H9 (cell line): ENCODE data around the gene HOXA4. TPM values are rescaled to one million over a fixed set of nuclear protein-coding genes. Genes with fewer than 3 reads are reported as not detected.

Experiments used
- DNase-seq: peaks from one replicate; pipeline ENCODE4 v3.0.0-alpha.2; 2017
- H2AFZ ChIP-seq: one replicate; pipeline ENCODE4 v1.6.1; 2013; ENCODE audit warnings: mild to moderate bottlenecking, low read length, control low read depth, moderate library complexity
- H2AK5ac ChIP-seq: 2 replicates; pipeline ENCODE4 v1.6.1; 2013; ENCODE audit warnings: low read length, control low read depth, mixed read lengths; ENCODE audit not compliant: insufficient read length
- H2BK120ac ChIP-seq: one replicate; pipeline ENCODE4 v1.6.1; 2013; ENCODE audit warnings: low read depth, mild to moderate bottlenecking, low read length, control low read depth, inconsistent platforms; ENCODE audit not compliant: poor library complexity, severe bottlenecking
- H2BK12ac ChIP-seq: 2 replicates; pipeline ENCODE4 v1.6.1; 2013; ENCODE audit warnings: low read length, control low read depth, mixed read lengths, low read depth; ENCODE audit not compliant: insufficient read length
- H2BK15ac ChIP-seq: 2 replicates; pipeline ENCODE4 v1.6.1; 2013; ENCODE audit warnings: low read depth, low read length, control low read depth
- H2BK20ac ChIP-seq: one replicate; pipeline ENCODE4 v1.6.1; 2013; ENCODE audit warnings: low read depth, mild to moderate bottlenecking, low read length, control low read depth, inconsistent platforms; ENCODE audit not compliant: poor library complexity, severe bottlenecking
- H2BK5ac ChIP-seq: 2 replicates; pipeline ENCODE4 v1.6.1; 2013; ENCODE audit warnings: low read length, control low read depth, mixed read lengths; ENCODE audit not compliant: insufficient read length
- H3K14ac ChIP-seq: 2 replicates; pipeline ENCODE4 v1.6.1; 2013; ENCODE audit warnings: low read length, control low read depth; ENCODE audit not compliant: insufficient read depth
- H3K18ac ChIP-seq: 2 replicates; pipeline ENCODE4 v1.6.1; 2013; ENCODE audit warnings: low read depth, mild to moderate bottlenecking, mixed read lengths, low read length, control low read depth; ENCODE audit not compliant: insufficient read length
- H3K23ac ChIP-seq: 2 replicates; pipeline ENCODE4 v1.6.1; 2013; ENCODE audit warnings: low read length, control low read depth, mixed read lengths, low read depth; ENCODE audit not compliant: insufficient read length
- H3K23me2 ChIP-seq: 2 replicates; pipeline ENCODE4 v1.6.1; 2013; ENCODE audit warnings: low read depth, mild to moderate bottlenecking, mixed read lengths, low read length, control low read depth; ENCODE audit not compliant: insufficient read length, poor library complexity, severe bottlenecking
- H3K27ac ChIP-seq: 2 replicates; pipeline ENCODE4 v1.5.1; 2013; ENCODE audit warnings: low read length, control low read depth, mixed read lengths, low read depth; ENCODE audit not compliant: insufficient read length
- H3K27me3 ChIP-seq: 2 replicates; pipeline ENCODE4 v1.6.1; 2013; ENCODE audit warnings: low read length, control low read depth, inconsistent platforms; ENCODE audit not compliant: insufficient read depth
- H3K4ac ChIP-seq: 2 replicates; pipeline ENCODE4 v1.6.1; 2013; ENCODE audit warnings: low read depth, mild to moderate bottlenecking, control low read depth, inconsistent platforms, low read length, moderate library complexity
- H3K4me1 ChIP-seq: 2 replicates; pipeline ENCODE4 v1.6.1; 2013; ENCODE audit warnings: low read length, control low read depth, inconsistent platforms; ENCODE audit not compliant: insufficient read depth
- H3K4me2 ChIP-seq: 2 replicates; pipeline ENCODE4 v1.6.1; 2013; ENCODE audit warnings: low read length, control low read depth, mixed read lengths; ENCODE audit not compliant: insufficient read length, insufficient read depth
- H3K56ac ChIP-seq: 2 replicates; pipeline ENCODE4 v1.6.1; 2013; ENCODE audit warnings: low read depth, mild to moderate bottlenecking, mixed read lengths, low read length, control low read depth; ENCODE audit not compliant: insufficient read length
- H3K79me1 ChIP-seq: 2 replicates; pipeline ENCODE4 v1.6.1; 2013; ENCODE audit warnings: low read depth, mild to moderate bottlenecking, moderate library complexity, low read length, control low read depth, inconsistent platforms; ENCODE audit not compliant: insufficient read depth, poor library complexity, severe bottlenecking
- H3K79me2 ChIP-seq: 2 replicates; pipeline ENCODE4 v1.6.1; 2013; ENCODE audit warnings: low read length, control low read depth, inconsistent platforms; ENCODE audit not compliant: insufficient read depth
- H3K9ac ChIP-seq: 2 replicates; pipeline ENCODE4 v1.6.1; 2013; ENCODE audit warnings: low read length, control low read depth, mixed read lengths; ENCODE audit not compliant: insufficient read length; ENCODE audit errors: extremely low read depth
- H3K9me3 ChIP-seq: one replicate; pipeline ENCODE4 v1.6.1; 2013; ENCODE audit warnings: low read depth, low read length, inconsistent platforms; ENCODE audit not compliant: control insufficient read depth
- H3T11ph ChIP-seq: one replicate; pipeline ENCODE4 v1.6.1; 2013; ENCODE audit warnings: mild to moderate bottlenecking, low read length, control low read depth, inconsistent platforms
- H4K20me1 ChIP-seq: one replicate; pipeline ENCODE4 v1.6.1; 2013; ENCODE audit not compliant: control insufficient read depth, insufficient read length, insufficient read depth
- H4K5ac ChIP-seq: 2 replicates; pipeline ENCODE4 v1.6.1; 2013; ENCODE audit warnings: low read depth, mild to moderate bottlenecking, mixed read lengths, low read length, control low read depth; ENCODE audit not compliant: insufficient read length
- H4K8ac ChIP-seq: replicated peaks from 2 replicates; pipeline ENCODE4 v1.6.1; 2013; ENCODE audit warnings: low read length, control low read depth, mixed read lengths, low read depth; ENCODE audit not compliant: insufficient read length
- H4K91ac ChIP-seq: 2 replicates; pipeline ENCODE4 v1.6.1; 2013; ENCODE audit warnings: low read depth, mild to moderate bottlenecking, moderate library complexity, mixed read lengths, low read length, control low read depth; ENCODE audit not compliant: insufficient read length
- H3K27ac Mint-ChIP-seq, 3 experiments: 2 replicates in 2 of 3; 3 replicates in 1 of 3; pipeline ENCODE4 v1.8.0; 2020 to 2021; ENCODE audit warnings: mixed read lengths in 3 of 3, mild to moderate bottlenecking in 1 of 3, moderate library complexity in 1 of 3
- H3K27me3 Mint-ChIP-seq: 2 replicates; pipeline ENCODE4 v1.8.0; 2021; ENCODE audit warnings: low read depth, mild to moderate bottlenecking, moderate library complexity, mixed read lengths
- H3K36me3 Mint-ChIP-seq, 3 experiments: 2 replicates in 2 of 3; 3 replicates in 1 of 3; pipeline ENCODE4 v1.8.0; 2020 to 2021; ENCODE audit warnings: low read depth in 3 of 3, mixed read lengths in 3 of 3; ENCODE audit not compliant: insufficient read depth in 1 of 3
- H3K4me1 Mint-ChIP-seq, 2 experiments: 2 replicates each; pipeline ENCODE4 v1.8.0; 2020; ENCODE audit warnings: mixed read lengths in 2 of 2
- H3K4me3 Mint-ChIP-seq, 2 experiments: 2 replicates in 1 of 2; 3 replicates in 1 of 2; pipeline ENCODE4 v1.8.0; 2020 to 2021; ENCODE audit warnings: mild to moderate bottlenecking in 2 of 2, mixed read lengths in 2 of 2, moderate library complexity in 1 of 2
- H3K9me3 Mint-ChIP-seq, 2 experiments: 2 replicates in 1 of 2; 3 replicates in 1 of 2; pipeline ENCODE4 v1.8.0; 2020; ENCODE audit warnings: mild to moderate bottlenecking in 2 of 2, mixed read lengths in 2 of 2, moderate library complexity in 1 of 2
- CTCF ChIP-seq: fragments of 200-600 bp; sonication (generic); conservative IDR thresholded peaks from 3 replicates; pipeline ENCODE4 v1.8.0; 2021; ENCODE audit warnings: antibody characterized with exemption, mild to moderate bottlenecking
- WGBS: extraction: QIAGEN DNeasy Blood & Tissue Kit; methylation state at CpG from one replicate; pipeline ENCODE4 v1.1.7; 2013; ENCODE audit warnings: missing lambda C conversion rate, low lambda C conversion rate, mixed read lengths; ENCODE audit not compliant: insufficient read length; ENCODE audit errors: extremely low coverage; 5-methylcytosine and 5-hydroxymethylcytosine counted together
- total RNA-seq: library from RNA; stranded (reverse); gene quantifications from 2 replicates; pipeline ENCODE4 v1.2.1, GENCODE V29; 2021

HOXA4 gene
- total RNA-seq, 1 experiment from 2014 or later, result not detected

GRCh38 chr7:27179503-27180430 lies 49.2 kb upstream of the HOXA4 start:
- peaks cover 4 to 18% of the 10 kb centered on the region in 2 experiments for H3K4me1 Mint-ChIP-seq
- Histone ChIP-seq H3K4ac (no peak overlapping the region), H3K56ac (no peak overlapping the region), H3T11ph (no peak overlapping the region), H3K14ac (no peak overlapping the region), H3K79me2 (no peaks in the 10 kb centered on the region), H3K4me1 (no peaks in the 10 kb centered on the region), H3K9ac (no peak overlapping the region), H2BK5ac (no peak overlapping the region), H4K5ac (no peak overlapping the region), H2BK120ac (no peak overlapping the region), H4K91ac (no peak overlapping the region), H2AK5ac (no peak overlapping the region), H3K9me3 (no peaks in the 10 kb centered on the region), H3K27ac (no peak overlapping the region), H2BK12ac (no peak overlapping the region), H3K23ac (no peak overlapping the region), H3K4me2 (peak overlapping the region; percentile 12), H3K79me1 (no peaks in the 10 kb centered on the region), H4K20me1 (no peaks in the 10 kb centered on the region), H3K27me3 (peaks cover 97% of the 10 kb centered on the region), H3K23me2 (no peaks in the 10 kb centered on the region), H4K8ac (no peak overlapping the region), H2AFZ (no peak overlapping the region), H2BK20ac (no peak overlapping the region), H2BK15ac (no peak overlapping the region), H3K18ac (no peak overlapping the region)
- peaks cover 100% of the 10 kb centered on the region for H3K27me3 Mint-ChIP-seq
- TF ChIP-seq CTCF, result peak; percentile 96
- DNase-seq, result peak; percentile 83
- WGBS, result no CpG with 5 or more reads among the region's 56 CpGs
- no peak overlapping the region for H3K27ac Mint-ChIP-seq
- H3K36me3 Mint-ChIP-seq, result no peaks in the 10 kb centered on the region; a peak in 3 of 7 replicates
- H3K9me3 Mint-ChIP-seq, result peaks cover 2 to 14% of the 10 kb centered on the region in 2 experiments; a peak in 1 of 5 replicates
- H3K4me3 Mint-ChIP-seq, result no peak overlapping the region; a peak in 1 of 5 replicates
